Right forelimb (tissue), 1 donor: ENCODE results near the gene CNOT10.
"Not testable (repeated sequence)": the region's sequence is repeated elsewhere in the genome, so short reads cannot be mapped to it uniquely, and the experiment has no call there.

Experiments used
- DNase-seq: peaks from one replicate; pipeline ENCODE4 v3.0.0-alpha.2; 2018

The CNOT10 gene

DNA sequence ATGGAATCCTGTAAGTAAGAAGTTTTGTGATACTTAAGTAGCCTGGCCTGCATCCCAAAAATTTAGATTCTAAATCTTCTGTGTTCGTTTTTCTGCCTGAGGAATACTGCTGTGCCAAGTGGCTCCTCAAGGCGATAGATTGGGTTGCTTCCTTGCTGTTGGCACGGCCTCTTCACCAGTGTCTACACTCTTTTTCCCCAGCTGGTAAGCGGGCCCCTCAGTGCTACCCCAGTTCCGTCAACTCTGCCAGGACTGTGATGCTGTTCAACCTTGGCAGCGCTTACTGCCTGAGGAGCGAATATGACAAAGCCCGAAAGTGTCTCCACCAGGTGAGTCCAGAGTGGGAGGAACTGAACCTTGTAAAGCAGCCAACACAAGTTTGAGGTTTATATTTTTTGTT, 79.5 kb downstream of the CNOT10 start:
- DNase-seq: no peak

DNA sequence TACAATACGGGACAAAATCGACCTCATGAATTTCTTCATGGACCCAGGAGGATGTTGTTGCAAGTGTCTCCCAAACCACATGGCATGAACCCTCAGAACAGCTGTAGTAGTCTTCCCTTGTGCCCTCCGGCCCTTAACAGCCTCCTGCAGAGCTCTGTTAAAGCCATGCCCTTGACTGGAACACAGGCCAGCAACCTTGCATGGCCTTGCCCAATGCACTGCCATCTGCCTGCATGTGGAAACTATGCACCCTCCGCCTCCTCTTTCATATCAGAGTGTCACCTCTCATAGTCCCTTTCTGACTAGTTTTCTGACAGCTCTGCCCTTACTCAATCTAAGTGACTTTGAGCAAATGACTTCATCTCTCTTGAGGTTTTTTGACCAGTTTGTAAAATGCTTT, 93.4 kb downstream of the CNOT10 start:
- no peak for DNase-seq

DNA sequence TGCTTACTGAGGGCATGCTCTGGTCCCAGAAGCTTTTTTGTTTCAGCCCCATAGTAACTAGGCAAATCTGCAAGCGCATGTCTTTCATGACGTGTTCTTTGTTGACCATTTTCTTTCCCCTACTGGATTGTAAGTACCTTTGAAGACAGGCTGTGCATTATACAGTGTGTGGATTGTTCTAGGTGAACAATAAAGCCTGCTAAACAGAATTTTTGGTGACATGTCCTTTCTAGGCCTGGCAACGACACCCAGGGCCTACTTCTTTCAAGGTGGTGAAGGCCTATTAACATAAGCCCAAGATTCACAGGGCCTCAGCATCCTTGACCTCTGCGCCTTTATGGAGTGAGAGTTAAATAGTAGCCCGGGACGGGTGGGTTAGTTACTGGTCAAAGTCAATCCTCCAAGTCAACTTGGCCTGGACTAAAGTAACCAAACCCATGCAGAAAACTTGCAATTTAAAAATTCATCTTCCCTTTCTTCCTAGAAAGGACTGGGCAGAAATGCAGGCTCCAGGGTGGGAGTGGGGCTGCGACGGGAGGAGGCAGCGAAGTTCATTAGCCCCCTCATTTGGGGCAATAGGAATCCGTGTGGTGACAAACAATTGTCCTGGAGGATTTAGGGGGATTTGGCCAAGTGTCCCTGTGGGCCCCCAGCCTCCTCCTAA, 95.2 kb downstream of the CNOT10 start:
- DNase-seq: no peak

DNA sequence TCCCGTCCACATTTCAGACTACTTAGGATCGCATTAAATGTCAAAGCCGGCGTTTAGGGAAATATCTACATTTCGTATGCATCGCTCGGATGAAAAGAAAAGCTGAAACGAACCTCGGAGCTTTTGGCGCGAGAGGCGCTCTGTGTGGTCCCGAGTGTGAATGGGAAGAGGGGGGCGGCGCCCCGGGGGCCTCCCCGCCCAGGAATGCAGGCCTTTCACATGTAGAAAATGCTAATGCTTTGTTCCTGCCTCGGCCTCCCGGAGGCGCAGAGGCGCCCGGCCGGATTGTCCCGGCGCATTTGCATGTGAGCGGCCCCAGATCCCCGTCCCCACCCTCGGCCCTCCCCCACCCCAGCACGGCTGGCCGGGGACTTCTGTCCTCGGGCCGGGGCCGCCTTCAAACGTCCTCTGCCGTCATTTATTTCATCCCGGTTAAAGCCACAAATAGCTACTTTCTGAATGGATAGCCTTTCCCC, 95.8 kb downstream of the CNOT10 start:
- DNase-seq: peak; percentile 71

DNA sequence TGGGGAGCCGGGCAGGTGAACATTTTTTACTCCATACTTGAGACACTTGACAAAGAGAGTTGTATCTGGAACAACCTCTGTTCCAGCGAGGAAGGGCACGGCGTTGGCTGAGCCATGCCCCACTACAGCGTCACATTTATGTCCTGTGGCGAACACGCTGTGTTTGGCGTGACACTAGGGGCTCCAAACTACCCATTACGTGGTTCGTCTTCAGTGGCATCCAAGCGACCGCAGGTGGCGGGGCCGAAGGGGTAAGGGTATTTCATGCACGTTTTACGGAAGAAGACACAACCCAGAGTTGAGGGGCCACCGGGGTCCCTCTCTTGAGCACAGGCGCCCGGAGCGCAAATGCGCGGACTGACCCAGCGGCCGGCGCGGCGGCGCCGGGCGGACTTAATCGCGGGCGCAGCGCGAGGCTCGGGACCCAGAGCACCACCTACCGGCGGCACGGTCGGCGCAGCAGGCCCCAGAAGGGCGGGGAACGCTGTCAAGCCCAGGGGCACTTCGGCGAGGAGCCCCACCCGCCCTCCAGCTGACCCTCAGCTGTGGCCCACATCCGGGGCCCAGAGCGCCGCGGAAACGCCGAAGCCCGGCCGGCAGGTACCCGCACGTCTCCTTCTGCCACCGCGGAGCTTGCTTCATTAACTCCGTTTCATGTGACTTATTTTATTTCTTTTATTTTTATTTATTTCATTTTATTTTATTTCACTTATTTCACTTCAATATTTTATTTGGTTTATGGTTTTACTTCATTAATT, 96.4 kb downstream of the CNOT10 start:
- peak; percentile 85 for DNase-seq

DNA sequence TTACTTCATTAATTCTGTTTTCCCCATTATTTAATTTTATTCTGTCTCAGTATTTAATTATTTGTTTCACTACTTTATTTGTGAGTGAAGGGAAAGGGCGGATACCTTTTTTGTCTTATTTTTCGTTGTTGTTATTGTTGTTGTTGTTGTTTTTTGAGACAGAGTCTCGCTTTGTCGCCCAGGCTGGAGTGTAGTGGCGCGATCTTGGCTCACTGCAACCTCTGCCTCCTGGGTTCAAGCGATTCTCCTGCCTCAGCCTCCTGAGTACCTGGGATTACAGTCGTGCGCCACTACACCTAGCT, 96.9 kb downstream of the CNOT10 start:
- not testable (repeated sequence) for DNase-seq

DNA sequence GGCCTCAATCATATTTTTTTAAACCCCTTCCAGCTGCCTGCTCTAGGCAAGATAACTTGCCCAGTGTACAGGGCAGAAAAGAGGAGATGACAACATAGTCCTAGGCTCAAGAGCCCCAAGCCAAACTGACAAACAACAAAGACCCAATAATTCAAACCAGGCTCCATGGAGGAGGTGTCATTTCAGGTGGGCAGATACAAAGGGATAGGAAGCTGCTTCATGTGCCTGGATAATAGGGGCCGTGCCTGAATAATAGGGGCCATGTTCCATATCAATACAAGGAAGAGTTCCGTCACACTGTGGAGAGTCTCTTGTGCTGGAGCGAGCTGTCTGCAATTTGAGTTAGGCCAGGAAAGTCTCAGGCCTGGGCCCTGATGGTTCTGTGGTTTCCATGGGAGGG, 97.4 kb downstream of the CNOT10 start:
- no peak for DNase-seq

DNA sequence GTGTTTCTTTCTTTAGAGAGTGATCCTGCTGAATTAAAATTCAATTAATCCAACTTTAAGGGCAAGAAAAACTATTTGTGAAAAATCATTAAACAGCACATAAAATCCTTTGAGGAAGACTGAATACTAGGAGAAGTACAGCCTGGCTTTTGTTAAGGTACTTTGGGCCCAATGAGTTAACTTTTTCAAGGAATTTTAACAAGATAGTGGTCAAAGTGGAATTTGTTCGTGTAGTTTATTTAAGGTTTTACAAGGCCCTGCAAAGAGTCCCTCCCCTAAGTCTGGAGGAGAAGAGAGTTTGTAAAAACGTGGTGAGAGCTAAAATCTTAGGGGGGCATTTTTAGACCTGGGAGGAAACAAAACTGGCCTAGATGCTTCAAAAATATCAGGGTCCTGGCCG, 106.8 kb downstream of the CNOT10 start:
- no peak for DNase-seq

DNA sequence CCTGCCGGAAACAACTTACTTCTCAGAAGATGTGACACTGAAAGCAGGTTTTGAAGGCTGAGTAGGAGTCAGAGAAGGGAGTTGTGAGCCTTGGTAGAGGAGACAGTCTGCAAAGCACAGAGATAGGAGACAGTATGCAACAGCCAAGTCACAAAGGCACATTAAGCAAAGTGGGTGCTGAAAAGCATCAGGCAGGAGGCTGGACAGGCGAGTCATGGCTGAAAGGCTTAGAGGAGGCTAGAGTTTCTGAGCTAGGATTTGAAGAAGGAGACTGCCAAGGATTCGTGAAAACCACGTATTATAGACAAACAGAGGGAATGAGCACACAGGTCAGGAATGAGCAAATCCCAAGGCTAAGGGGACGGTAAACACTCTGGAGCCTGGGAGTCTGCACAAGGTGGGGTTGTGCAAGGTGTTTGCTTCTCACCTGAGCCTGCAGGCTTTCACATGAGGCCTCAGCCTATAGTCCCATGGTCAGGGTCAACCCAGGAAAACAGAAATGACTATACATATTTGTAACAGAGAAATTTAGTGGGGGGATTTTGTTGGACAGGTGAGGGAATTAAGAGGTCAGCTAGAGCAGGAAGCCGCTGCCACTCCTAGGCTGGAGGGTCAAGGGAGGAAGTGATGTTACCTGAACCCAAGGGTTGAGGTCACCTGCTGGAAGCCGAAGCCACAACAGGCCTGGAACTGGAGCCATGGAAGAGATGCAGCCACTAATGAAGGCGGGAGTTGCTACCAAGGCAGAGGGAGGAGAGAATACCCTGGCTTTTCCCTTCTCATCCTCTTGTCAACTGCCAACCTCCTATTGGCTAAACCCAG, 109.7 kb downstream of the CNOT10 start:
- DNase-seq: no peak

DNA sequence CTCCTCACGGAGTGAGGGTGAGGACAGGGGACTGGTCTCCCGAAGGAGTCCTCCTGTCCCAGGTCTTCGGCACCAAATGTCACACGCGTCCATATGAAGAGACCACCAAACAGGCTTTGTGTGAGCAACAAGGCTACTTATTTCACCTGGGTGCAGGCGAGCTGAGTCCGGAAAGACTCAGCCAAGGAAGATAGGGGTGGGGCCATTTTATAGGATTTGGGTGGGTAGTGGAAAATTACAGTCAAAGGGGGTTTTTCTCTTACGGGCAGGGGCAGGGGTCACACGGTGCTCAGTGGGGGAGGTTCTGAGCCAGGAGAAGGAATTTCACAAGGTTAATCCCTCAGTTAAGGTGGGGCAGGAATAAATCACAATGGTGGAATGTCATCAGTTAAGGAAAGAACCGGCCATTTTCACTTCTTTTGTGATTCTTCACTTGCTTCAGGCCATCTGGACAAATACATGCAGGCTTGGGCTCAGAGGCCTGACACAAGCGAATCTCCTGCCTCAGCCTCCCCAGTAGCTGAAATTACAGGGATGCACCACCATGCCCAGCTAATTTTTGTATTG, 111.5 kb downstream of the CNOT10 start:
- DNase-seq: not testable (repeated sequence)

DNA sequence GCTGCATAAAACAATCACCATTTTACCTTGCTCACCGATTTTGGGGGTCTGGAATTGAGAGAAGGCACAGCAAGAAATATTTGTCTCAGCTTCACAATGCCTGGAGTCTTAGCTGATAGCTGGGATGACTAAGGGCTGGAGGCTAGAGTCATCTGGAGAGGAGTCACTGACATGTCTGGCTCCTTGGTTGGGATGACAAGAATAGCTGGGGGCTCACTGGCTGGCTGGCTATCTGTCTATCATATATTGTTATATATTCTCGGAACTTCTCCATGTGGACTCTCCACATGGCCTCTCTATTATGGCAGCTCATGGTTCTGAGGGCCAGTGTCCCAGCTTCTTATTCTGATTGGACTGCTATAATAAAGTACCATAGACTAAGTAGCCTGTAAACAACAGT, 112.8 kb downstream of the CNOT10 start:
- no peak for DNase-seq

DNA sequence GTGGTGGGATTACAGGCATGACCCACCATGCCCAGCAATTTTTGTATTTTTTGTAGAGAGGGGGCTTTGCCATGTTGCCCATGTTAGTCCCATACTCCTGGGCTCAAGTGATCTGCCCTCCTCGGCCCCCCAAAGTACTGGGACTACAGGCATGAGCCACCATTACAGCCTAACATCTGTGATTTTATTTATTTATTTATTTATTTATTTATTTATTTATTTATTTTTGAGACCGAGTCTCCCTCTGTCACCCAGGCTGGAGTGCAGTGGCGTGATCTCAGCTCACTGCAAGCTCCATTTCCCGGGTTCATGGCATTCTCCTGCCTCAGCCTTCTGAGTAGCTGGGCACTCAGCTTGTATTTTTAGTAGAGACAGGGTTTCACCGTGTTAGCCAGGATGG, 116.5 kb downstream of the CNOT10 start:
- not testable (repeated sequence) for DNase-seq

DNA sequence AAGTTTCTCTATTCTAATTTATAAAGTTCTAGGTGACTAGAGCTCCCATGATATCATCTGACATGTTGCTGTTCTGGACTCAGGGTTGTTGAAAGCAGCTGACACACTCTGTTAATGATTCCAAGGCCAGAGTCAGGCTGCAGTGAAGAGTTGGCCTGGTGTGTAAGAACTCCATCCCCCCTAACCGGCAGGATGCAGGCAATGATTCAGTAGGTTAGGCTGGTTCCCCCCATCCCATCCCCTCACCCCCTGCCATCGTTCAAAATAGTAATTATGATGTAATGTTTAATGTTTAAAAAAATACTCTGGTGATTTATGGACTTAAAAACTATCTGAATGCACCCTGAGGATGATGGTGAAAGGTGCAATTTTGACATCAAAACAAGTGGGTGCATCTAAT, 128.2 kb downstream of the CNOT10 start:
- DNase-seq: no peak

DNA sequence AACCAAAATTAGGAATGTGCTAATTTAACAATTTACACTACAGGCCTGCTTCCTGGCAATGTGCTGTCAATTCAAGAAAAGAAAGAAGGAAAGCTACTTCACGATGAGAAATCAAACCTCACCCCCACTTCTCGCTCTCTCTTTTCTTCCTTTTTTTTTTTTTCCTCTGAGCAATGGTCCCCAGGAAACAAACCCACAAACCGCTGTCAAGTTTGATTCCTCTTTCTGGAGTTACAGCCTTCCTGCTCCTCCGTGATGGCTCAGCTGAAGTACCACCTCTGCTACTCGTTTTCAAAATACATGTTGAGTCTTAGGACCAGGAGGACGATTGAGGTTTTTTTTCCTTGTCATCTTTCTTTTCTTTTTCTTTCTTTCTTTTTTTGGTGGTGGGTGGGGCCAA, 129.4 kb downstream of the CNOT10 start:
- no peak for DNase-seq

DNA sequence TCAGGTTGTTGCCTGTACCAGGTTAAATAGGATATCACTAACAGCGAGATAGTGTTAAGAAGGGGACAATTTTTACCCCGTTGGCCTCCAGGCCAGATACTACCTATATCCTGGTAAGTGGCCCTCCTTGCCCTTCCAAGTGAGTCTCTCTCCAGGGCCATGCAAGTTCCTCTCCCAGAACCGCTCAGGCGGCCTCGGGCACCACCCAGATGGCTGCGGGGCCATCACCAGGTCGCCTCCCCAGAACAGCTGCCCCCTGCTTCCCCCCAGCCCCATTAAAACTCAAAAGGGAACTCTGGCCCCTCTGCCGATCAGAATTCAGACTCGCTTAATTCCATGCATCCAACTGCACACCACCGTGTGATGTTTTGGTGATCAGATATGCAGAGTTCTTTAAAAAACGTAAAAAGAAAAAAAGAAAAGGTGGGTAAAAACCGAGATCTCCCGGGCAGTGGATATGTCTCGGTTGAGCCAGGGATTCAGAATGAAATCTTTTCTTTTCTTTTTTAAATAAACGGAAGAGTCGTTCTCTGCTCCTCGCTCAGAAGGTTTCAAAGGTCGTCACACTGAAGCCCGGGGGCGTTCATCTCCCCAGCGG, 131.0 kb downstream of the CNOT10 start:
- no peak for DNase-seq

DNA sequence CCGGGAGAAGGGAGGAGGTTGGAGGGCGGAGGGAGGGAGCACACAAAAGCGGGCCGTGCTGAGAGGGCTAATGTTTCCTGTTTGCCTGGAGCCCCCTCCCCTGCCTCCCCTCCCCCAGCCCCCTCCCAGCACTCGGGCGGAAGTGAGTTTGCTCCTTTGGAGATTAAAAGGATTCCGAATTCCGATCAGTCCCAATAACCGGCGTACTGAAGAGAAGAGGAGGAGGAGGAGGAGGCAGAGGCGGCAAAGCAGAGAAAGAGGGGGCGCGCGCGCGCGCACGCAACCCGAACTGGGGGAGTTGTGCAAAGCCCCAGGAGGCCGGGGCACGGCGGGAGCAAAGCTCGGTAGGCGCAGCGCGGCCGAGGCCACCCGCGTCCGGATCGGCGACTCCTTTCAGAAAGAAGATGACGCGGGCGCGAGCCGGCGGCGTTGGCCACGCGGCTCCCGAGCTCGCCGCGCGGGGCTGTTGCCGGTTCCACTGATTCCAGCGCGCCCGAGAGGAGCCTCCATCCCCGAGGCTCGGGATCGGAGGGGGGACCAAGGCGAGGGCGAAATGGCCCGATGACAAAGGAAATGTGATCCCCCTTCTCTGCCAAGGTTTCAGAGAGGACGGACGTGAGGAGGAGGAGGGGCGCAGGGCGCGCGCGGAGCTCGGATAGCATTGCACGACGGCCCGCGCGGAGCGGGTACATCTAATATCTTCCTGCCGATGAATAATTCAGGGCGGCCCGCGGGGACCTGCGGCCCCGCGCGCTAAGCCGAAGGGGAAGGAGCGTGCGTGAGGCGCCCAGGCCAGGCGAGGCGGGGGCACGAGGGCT, 131.7 kb downstream of the CNOT10 start:
- DNase-seq: peak; percentile 66

DNA sequence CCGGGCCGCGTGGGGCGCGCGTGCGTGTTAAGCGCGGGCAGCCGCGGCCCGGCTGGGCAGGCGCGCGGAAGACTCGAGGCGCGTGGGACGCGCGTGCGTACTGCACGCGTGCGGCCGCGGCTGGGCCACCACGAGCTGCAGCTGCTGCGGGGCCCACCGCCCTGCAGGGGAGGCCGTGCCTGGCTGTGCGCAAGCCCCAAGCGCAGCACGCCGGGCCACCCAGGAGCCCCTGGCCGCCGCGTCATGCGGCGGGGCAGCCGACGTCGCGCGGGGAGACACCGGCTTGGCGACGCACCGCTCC, 132.2 kb downstream of the CNOT10 start:
- peak; percentile 53 for DNase-seq

DNA sequence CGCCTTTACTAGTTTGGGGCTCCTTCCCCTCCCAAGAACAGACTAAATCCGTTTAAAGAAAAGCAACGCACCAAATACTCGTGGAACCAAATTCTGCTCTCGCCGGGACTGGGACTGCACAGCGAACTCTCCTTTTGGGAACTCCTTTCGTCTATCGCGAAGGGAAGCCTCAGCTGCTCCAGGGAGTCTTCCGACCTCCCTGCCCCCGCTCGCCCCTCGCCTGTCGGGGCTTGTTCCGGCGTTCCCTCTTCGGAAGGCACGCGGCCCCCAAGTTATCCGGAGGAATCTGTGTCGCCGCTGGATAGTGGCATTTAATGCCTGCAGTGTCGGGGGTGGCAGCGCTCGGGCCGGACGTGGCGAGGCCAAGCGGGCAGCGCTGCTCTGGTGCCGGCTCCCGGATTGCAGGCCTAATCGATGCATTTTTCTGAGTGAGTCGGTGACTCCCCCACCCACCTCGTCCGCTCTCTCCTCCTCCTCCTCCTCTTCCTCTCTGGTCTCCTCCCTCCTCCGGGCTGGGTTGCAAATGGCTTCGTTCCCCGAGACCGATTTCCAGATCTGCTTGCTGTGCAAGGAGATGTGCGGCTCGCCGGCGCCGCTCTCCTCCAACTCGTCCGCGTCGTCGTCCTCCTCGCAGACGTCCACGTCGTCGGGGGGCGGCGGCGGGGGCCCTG, 132.7 kb downstream of the CNOT10 start, which contains the start of gene TRIM71:
Gene TRIM71 (plus strand): TSS at position 440 of the 671 bp plus-strand sequence. CDS start 84 bp downstream, at position 524.
- DNase-seq: peak; percentile 51

DNA sequence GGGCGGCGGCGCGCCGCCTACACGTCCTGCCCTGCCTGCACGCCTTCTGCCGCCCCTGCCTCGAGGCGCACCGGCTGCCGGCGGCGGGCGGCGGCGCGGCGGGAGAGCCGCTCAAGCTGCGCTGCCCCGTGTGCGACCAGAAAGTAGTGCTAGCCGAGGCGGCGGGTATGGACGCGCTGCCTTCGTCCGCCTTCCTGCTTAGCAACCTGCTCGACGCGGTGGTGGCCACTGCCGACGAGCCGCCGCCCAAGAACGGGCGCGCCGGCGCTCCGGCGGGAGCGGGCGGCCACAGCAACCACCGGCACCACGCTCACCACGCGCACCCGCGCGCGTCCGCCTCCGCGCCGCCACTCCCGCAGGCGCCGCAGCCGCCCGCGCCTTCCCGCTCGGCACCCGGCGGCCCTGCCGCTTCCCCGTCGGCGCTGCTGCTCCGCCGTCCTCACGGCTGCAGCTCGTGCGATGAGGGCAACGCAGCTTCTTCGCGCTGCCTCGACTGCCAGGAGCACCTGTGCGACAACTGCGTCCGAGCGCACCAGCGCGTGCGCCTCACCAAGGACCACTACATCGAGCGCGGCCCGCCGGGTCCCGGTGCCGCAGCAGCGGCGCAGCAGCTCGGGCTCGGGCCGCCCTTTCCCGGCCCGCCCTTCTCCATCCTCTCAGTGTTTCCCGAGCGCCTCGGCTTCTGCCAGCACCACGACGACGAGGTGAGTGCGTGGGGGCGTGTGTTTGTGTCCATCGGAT, 133.4 kb downstream of the CNOT10 start:
- DNase-seq: peak; percentile 42

DNA sequence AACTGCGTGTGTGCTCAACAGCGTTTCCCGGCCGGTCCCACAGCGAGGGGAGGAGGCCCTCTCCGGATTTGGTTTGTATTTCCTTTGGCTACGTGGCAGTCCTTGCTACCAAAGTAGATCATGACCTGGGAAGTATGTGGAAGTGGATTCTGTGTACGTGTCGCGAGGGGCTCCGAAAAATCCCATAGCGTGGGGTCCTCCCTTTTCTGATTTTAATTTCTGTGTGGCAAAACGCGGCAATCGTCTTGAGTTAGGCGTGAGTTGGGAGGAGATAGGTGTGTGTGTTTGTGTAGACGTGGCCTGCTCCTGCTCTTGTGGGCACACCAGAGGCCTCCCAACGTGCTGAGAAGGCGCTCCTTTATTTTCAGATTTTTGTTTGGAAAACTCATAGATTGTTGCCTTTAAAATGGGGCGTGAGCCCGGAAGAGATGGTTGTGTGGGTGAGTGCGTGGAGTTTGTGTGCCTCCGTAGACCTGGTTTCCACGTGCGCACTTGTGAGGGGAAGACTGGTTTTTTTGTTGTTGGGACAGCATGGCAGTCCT, 134.1 kb downstream of the CNOT10 start:
- no peak for DNase-seq
